HG03135 (cell line): ENCODE measurements around the gene METTL3.
"Not testable (repeated sequence)": the region's sequence is repeated elsewhere in the genome, so short reads cannot be mapped to it uniquely, and the experiment has no call there.

Experiments
- ATAC-seq: cut with Tn5 transposase; IDR thresholded peaks from one replicate; pipeline ENCODE4 v1.9.1; 2021; ENCODE audit warnings: mild to moderate bottlenecking, moderate library complexity; ENCODE audit not compliant: unreplicated experiment

METTL3 gene

DNA sequence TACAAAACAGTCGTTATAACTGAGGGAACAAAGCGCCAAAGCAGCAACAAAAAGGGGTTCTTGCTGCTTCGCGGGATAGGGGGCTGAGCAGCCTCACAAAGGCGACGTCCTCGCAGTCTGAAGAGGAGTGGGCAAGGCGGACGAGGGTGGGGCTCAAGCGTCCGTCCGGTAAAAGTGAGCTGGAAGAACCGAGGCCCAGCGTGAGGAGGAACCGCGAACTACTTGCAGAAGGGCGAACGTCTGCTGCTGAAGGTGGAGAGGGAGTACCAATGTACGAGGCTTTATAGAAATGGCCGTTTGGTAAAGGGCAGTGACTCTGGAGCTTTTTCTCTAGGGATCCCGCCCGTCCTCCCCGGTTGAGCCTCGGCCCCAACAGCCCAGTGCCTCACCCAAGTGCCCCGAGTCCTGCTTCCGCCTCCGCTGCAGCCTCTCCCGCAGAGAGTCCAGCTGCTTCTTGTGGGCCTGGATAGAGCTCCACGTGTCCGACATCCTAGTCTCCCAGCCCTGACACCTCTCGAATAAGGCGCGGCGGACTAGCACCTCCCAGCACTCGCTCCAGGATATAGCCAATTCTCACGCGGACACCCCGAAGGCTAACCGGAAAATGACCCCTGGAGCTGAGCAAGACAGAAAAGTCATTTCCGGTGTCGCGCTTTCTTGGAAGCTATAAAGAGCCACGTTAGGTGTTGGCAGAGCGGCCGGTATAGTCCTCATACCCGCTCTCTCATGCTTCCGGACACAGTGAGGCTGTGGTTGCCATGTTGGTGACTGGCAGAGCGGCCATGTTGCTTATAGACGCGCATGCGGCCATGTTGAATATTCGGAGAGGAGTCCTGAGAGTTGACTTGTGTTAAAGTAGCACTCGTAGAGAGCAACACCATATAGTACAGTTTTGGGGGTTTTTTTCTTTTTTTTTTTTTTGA, at the start of gene METTL3:
TSS of gene METTL3 (minus strand) at position 606 of the 923 bp plus-strand sequence. CDS start at position 489, 117 bp downstream.
- peak; percentile 98 for ATAC-seq

DNA sequence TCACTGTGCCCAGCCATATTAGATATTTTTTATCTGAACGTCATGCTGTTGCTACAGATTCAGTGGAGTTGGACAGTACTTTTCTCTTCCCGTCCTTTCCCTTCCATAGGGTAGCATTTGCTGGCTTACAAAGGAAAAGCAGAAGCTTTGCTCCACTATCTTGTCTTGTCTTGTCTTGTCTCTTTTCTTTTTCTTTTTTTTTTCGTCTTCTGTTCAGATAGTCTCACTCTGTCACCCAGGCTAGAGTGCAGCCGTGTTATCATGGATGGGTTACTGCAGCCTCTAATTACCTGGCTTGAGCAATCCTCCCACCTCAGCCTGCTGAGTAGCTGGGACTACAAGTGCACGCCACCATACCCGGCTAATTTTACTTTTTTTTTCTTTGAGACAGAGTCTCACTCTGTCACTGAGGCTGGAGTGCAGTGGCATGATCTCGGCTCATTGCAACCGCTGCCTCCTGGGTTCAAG, 47.6 kb upstream of the METTL3 start:
- no peak for ATAC-seq

DNA sequence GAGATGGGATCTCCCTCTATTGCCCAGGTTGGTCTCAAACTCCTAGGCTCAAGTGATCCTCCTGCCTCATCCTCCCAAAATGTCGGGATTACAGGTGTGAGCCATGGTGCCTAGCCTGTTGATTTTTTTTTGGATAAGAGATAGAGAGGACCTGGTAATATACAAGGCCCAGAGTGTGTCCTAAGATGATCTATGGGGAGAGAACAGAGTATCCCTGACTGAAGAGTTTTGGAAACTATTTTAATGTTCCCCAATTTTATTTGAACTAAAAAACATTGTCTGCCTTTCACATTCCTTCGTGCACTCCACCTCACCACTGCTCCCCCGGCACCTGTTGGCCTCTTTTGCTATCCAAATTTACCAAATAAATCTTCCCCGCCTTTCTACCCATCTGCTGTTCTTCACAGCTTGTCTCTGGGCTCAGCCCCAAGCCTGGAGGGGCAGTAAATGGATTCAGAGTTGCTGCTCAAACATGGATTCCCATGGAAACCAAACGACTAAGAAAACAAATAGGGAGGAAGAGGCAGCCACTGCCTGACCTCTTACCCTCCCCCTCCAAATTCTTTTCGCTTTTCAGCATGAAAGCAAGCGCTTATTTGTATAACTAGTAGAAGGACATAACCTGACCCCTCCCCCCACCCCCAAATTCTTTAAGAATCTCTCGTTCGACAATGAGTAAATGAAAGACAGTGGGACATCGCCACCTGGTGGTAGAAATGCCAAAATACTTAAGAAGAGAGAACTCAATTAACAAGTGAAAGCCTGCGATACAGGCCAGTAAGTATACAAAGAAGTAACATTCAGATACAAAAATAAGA, 46.2 kb upstream of the METTL3 start:
- ATAC-seq = no peak

DNA sequence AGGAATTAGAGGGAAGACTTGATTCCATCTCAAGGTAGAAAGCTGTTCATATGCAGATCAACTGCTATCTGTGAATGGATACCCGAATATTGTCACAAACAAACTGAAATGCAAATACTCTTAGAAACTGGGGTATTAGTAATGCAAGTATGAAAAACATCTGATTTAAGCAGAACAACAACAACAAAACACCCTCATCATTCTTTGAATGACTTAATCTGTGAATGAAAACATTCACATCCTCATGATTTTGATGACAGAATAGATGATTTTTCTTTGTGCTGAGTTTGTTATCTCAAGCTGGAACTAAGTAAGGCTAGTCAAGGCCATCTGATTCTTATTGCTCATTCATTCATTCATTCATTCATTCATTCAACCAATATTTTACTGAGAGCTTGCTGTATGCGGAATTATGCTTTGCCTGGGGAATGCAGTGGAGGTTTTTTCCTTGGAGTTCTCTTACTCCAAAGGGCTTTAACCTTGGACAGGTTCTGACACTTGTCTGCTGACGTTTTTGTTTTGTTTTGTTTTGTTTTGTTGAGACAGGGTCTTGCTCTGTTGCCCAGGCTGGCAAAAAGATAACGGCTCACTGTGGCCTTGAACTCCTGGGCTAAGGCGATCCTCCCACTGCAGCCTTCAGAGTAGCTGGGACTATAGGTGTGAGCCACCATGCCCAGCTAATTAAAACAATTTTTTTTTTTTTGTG, 45.4 kb upstream of the METTL3 start:
- ATAC-seq = no peak

DNA sequence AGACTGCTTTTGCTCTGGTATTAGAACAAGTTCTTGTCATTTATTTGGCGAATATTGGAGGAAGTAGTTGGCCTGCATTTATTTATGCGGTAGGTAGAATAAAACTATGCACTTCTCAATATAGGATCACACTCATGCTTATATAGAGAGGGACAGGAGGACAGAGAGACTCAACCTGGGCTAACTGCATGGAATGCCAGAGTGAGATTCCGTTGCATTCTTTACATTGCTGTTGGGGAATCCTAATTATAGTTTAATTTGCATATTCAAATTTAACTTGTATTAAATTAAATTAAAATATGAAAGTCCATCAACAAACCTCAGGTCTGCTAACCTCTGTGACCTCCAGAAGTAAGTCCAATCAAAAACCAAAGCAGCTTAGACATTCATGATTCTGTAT, 42.1 kb upstream of the METTL3 start:
- no peak for ATAC-seq

DNA sequence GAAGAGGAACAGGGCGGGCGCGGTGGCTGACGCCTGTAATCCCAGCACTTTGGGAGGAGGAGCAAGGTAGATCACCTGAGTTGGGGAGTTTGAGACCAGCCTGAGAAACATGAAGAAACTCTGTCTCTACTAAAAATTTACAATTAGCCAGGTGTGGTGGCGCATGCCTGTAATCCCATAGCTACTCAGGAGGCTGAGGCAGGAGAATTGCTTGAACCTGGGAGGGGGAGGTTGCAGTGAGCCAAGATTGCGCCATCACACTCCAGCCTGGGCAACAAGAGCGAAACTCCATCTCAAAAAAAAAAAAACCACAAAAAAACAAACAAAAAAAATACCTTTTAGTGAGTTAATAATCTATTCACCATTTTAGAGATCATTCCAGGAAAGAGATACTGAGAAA, 33.4 kb upstream of the METTL3 start:
- not testable (repeated sequence) for ATAC-seq

DNA sequence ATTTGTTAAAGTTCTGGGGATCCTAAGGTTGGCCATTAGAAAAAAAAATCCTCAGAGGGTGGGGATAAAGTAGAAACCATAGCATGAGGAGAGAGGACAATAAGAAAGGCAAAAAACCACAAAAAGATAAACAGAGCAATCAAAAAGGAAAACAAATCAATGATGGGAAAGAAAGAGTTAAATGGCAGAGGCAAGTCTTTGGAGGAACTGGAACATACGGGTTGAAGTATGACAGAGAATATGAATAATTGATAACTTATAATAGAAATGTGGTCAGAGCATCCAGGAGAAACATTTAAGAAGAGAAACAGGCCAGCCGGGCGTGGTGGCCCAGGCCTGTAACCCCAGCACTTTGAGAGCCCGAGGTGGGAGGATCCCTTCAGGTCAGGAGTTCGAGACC, 32.8 kb upstream of the METTL3 start:
- ATAC-seq = no peak

DNA sequence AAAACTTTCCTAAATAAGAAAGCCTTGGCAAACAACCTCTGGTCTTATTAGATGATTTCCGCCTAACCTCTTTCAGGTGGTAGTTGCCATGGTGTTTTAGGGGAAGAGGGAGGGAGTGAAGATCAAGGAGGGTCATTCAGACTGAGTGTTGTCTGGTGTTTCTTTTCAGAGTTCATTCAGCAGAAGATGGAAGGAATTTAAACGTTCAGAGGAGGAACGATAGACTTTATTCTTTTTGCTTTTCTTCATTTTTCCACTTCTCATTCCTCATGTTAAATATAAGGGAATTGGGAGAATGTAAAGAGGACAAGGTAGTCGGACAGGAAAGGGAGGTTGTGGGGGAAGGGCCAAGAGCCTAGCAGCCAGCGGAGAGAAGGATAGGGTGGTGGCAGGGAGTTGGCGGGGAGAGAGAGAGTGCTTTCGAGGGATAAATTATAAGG, 32.4 kb upstream of the METTL3 start:
- ATAC-seq = no peak

DNA sequence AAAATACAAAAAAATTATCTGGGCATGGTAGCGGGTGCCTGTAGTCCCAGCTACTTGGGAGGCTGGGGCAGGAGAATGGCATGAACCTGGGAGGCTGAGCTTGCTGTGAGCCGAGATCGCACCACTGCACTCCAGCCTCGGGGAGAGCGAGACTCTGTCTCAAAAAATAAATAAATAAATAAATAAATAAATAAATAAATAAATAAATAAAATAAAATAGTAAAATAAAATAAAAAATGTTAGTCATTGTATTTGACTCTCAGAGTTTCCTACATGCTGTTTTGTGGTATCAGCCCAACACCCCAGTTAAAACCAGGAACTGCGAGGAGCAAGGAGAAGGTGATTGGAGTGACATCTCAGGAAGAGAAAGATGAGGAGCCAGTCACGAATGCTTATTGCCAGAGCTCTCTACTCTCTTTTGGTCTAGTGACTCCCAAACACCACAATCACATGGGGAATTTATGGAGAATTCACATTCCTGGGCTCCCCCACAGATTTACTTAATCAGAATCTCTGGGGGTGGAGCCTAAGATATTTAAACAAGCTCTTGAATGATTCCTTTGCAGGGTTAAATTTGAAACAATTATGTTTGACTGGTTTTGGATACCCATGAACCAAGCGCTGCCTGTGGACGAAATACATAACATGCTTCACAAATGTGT, 30.4 kb upstream of the METTL3 start:
- ATAC-seq = no peak

DNA sequence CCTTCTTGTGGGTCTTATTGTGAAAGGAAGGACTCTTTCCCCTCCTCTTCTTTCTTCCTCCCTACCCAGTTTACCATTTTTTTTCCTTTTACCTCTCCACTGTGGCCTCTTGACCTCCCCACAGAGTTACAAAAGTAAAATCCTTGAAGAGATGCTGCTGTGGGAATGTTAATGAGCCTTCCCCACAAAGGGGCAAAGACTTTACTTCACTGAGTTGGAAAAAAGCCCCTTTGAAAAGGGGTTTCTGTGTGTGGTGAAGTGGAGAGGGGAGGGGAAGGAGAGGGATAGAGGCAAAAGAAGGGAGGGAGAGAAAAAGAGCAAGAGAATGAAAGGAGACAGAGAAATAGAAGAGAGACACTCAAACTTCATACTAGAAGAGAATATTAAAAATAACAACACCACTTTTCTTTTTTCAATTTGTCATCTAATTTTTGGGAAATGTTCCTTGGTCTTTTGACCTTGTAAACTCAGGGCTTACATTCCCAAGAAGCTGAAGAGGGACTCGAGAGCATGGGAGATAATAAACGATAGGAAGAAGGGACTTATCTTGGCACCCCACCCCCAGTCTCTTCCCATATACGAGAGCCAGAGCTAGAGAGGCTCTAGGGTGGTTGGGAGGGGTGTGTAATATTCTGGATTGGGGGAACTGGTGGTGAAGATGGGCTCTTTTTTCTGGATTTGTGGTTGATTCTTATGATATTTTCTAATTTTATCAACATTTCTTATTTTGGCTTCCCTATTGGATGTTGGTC, 28.2 kb upstream of the METTL3 start:
- no peak for ATAC-seq

DNA sequence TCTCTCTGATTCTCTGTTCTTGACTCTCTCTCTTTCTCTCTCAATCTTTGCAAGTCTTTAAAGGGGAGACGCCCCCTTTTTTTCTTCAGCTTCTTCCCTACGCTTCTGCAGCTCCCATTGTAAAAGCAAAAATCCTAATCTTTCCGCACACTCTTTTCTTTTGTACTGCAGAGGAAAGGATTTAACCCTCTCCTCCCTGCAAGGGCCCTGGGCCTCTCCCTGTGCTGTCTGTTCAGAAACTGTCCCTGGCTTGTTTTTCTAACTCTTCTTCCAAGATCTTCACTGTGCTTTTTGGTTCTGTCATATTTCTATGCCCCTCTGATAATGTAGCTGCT, 25.9 kb upstream of the METTL3 start:
- no peak for ATAC-seq

DNA sequence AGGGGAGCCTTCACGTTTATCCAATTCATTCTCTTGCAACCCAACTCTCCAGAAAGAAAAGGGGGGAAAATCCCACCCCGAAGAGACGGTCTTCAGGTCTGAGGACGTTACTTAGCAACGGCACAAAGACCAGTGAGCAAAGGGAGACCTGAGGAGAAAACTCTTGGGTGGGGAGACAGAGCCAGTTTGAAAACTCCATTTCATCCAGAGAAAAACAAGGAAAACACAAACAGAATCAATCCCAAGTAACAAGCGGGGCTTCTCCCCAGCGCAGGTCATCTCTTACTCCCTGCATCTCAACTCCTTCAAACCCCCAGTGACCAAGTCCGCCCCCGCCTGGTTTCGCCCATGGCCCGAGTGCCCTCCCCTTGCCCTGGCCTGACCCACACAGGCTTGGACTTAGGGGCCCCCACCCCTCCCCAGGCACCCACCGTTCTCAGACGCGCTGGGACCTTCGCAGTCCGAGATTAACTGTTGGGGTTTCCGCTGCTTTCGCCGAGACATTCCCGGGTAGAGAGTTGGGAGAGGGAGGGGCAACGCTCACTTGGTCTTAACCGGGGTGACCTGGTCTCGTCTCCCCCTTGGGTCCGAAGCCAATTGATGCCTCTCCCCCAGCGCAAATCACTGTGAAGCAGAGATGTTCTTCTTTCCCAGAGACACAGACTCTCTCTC, 25.4 kb upstream of the METTL3 start:
- no peak for ATAC-seq

DNA sequence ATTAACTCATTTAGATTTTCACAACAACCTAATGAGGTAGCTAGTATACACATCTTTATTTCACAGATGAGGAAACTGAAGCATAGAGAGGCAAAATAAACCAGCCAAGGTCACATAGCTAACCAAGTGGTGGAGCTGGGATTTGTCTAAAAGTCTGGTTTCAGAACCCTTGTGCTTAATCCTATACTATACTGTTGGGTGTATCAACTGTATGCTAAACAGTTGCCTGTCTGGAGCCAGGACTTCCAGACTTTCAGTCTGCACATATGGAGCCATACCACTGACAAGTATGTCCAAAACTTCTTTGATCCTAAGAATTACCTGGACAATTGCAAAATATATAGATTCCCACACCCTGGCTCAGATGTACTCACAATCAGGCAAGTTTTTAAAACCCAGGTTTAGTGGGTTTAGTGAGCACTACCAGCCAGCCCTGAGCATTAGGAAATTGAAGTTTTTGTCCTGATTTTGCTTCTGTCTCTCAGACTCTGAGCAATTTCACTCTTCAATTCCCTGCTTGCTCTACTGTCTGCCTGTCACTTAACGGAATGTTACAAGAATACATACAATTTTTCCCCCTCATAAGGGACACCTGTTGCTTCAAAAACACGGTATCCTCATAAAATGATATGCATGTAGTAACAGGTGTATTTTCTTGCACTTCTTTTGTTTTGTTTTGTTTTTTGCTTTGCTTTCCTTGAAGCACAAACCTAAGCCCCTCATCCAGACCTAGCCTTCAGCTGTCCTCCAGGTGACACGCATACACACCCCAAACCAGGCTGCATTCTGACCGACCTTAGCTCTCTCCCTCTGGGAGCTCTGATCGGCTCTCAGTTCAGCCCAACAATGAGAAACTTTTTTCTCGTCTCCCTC, 24.6 kb upstream of the METTL3 start:
- no peak for ATAC-seq

DNA sequence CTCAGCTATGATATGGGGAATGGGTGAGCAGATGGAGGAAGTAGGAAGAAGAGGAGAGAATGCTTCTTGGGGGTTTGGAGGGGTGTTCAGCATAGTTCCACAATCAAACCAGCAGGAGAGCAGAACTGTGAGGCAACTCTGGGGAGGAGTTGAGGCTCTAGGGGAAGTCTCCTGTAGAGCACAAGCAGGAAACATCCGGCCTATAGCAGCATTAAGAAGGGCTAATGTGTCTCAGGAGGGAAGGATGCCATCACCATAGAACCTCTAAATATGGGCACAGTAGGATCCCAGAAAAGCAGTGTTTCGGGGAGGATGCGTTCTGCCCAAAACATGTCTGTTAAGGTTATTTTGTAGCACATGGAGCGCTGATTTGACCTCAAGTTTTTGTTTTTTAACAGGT, 23.4 kb upstream of the METTL3 start:
- ATAC-seq = no peak

DNA sequence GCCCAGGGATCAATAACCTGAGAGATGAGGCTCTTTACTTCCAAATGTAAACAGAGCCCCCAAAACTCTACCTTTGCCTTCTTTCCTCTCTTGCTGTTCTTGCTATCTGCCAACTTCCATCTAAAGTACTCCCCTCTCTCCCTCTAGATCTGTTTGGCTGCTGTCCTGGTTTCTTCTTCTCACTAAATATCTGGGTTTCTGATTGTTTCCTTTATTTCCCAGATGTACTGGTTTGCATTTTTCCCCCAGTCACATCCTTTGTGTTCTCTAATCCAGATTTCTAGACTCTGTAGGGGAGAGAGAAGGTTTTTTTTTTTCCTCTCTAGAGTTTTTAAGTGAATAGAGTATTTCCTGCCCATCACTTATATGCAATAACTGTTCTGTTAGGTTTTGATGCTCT, 22.2 kb upstream of the METTL3 start:
- no peak for ATAC-seq

DNA sequence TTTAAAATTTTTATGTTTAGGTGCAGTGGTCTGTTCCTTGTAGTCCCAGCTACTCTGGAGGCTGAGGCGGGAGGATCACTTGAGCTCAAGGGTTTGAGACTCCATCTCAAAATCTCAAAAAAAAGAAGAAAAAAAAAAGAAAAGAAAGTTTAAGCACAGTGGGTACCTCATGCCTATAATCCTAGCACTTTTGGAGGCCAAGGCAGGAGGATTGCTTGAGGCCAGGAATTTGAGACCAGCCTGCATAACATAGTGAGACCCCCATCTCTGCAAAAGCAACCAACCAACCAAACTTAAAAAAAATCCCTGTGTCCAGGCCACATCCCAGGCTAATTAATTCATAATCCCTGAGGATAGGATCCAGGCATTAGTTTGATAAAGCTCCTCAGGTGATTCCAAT, 18.4 kb upstream of the METTL3 start:
- no peak for ATAC-seq

DNA sequence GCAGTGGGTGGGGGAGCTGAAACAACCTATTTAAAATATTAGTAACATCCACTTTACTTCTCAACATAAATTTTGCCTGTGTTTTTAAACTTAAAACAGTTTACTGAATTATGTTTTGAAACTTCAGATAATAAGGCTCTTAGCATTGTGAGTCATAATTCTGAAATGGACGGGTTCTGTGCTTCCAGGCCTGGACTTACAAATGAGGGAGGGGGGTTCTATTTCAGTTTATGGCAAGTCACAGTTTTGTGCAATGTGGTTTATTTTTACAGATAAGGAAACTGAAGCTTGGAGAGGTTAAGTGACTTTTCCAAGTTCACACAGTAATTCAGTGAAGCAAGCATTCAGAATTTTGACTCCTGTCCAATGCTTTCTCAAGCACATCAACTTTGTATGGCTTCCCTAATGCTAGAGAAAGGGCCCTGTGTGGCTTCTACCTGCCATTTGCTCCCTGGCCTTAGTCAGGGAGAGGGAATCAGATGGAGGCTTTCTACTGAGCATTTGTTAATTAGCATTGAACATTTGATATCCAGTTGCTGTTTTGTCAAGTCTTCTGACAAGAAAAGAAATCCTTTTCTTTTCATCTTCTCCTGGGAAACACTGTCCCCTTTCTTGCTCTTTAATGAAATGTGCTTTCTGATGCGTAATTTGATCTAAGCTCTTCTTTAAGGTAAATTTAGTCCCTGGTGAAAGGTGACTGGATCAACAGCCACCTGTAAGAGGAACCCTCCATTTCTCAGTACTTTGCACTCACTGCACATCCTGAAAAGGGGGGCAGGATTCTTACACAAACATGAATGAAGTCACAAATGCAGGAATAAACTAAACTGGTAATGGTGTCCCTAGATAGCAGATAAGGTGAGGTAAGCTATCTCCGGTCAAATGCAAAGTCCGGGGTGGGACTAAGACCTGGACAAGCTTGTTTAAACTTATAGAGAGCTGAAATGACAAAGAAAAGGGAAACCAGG, 17.5 kb upstream of the METTL3 start:
- no peak for ATAC-seq
